Liver (tissue), 9 donors: ENCODE measurements around the gene LAMB2. TPM values are rescaled to one million over a fixed set of nuclear protein-coding genes. Genes with fewer than 3 reads are reported as not detected.

Experiments
- DNase-seq: peaks from one replicate; pipeline ENCODE4 v3.0.0-alpha.2; 2017; ENCODE audit warnings: low spot score
- H3K27ac ChIP-seq, 2 donors: one replicate each; pipeline ENCODE4 v1.7.0; 2013; ENCODE audit warnings: inconsistent platforms in 2 of 2, low read length in 2 of 2, control low read depth in 1 of 2, low read depth in 1 of 2, mild to moderate bottlenecking in 1 of 2
- H3K27me3 ChIP-seq, 4 donors: one replicate each; pipeline versions ENCODE4 v1.6.1 to v1.7.0; 2013; ENCODE audit warnings: low read length in 3 of 4, inconsistent platforms in 1 of 4, mild to moderate bottlenecking in 1 of 4, moderate library complexity in 1 of 4; ENCODE audit not compliant: control insufficient read depth in 4 of 4, insufficient read depth in 4 of 4
- H3K36me3 ChIP-seq, 4 donors: one replicate each; pipeline versions ENCODE4 v1.6.1 to v1.7.0; 2013; ENCODE audit warnings: low read length in 3 of 4, mild to moderate bottlenecking in 3 of 4, low read depth in 1 of 4, moderate library complexity in 1 of 4; ENCODE audit not compliant: control insufficient read depth in 4 of 4, insufficient read depth in 3 of 4
- H3K4me1 ChIP-seq, 4 donors: one replicate each; pipeline versions ENCODE4 v1.6.1 to v1.7.0; 2013; ENCODE audit warnings: low read length in 3 of 4, mild to moderate bottlenecking in 3 of 4, moderate library complexity in 1 of 4; ENCODE audit not compliant: control insufficient read depth in 4 of 4, insufficient read depth in 4 of 4
- H3K4me3 ChIP-seq, 3 donors: one replicate each; pipeline versions ENCODE4 v1.6.1 to v1.7.0; 2013; ENCODE audit warnings: low read length in 3 of 3, control low read depth in 1 of 3, low read depth in 1 of 3, mild to moderate bottlenecking in 1 of 3
- H3K9ac ChIP-seq, 2 donors: one replicate each; pipeline ENCODE4 v1.7.0; 2013; ENCODE audit warnings: low read length in 2 of 2, mild to moderate bottlenecking in 2 of 2, moderate library complexity in 2 of 2, control low read depth in 1 of 2, low read depth in 1 of 2
- H3K9me3 ChIP-seq, 4 donors: one replicate each; pipeline versions ENCODE4 v1.6.1 to v1.7.0; 2013; ENCODE audit warnings: low read length in 3 of 4; ENCODE audit not compliant: control insufficient read depth in 4 of 4
- CTCF ChIP-seq: fragments of 150-350 bp; IDR thresholded peaks from 2 replicates; pipeline ENCODE4 v1.5.1; 2017; ENCODE audit warnings: improper control_type of control experiment, low read depth, low read length; ENCODE audit not compliant: missing input control
- EGR1 ChIP-seq, 2 donors: IDR thresholded peaks; 2 replicates each; pipeline ENCODE4 v1.6.1; 2016 to 2018; ENCODE audit warnings: antibody characterized with exemption in 2 of 2, low read depth in 2 of 2
- FOXA1 ChIP-seq: IDR thresholded peaks from 2 replicates; pipeline ENCODE4 v1.6.1; 2016; ENCODE audit warnings: antibody characterized with exemption
- FOXA2 ChIP-seq: IDR thresholded peaks from 2 replicates; pipeline ENCODE4 v1.6.1; 2016; ENCODE audit warnings: antibody characterized with exemption
- GABPA ChIP-seq, 2 donors: IDR thresholded peaks in 1 of 2; conservative IDR thresholded peaks in 1 of 2; 2 replicates each; pipeline ENCODE4 v1.6.1; 2016; ENCODE audit warnings: antibody characterized with exemption in 2 of 2, mild to moderate bottlenecking in 1 of 2, moderate library complexity in 1 of 2
- HNF4A ChIP-seq, 2 donors: conservative IDR thresholded peaks; 2 replicates each; pipeline ENCODE4 v1.6.1; 2016; ENCODE audit warnings: antibody characterized with exemption in 2 of 2, mild to moderate bottlenecking in 2 of 2
- JUND ChIP-seq, 2 donors: IDR thresholded peaks; 2 replicates each; pipeline ENCODE4 v1.6.1; 2016; ENCODE audit warnings: antibody characterized with exemption in 2 of 2
- RAD21 ChIP-seq, 2 donors: IDR thresholded peaks; 2 replicates each; pipeline ENCODE4 v1.6.1; 2016; ENCODE audit warnings: antibody characterized with exemption in 2 of 2, mild to moderate bottlenecking in 2 of 2
- RXRA ChIP-seq, 2 donors: IDR thresholded peaks; 2 replicates each; pipeline ENCODE4 v1.6.1; 2017 to 2018; ENCODE audit warnings: antibody characterized with exemption in 2 of 2, mild to moderate bottlenecking in 1 of 2
- SP1 ChIP-seq: IDR thresholded peaks from 2 replicates; pipeline ENCODE4 v1.6.1; 2018; ENCODE audit warnings: antibody characterized with exemption, mild to moderate bottlenecking
- TAF1 ChIP-seq: conservative IDR thresholded peaks from 2 replicates; pipeline ENCODE4 v1.6.1; 2016; ENCODE audit warnings: antibody characterized with exemption, mild to moderate bottlenecking
- YY1 ChIP-seq: IDR thresholded peaks from 2 replicates; pipeline ENCODE4 v1.6.1; 2016; ENCODE audit warnings: antibody characterized with exemption, mild to moderate bottlenecking
- ZBTB33 ChIP-seq: IDR thresholded peaks from 2 replicates; pipeline ENCODE4 v1.6.1; 2016; ENCODE audit warnings: antibody characterized with exemption
- WGBS: extraction: QIAGEN DNeasy Blood & Tissue Kit; methylation state at CpG from one replicate; pipeline ENCODE4 v1.1.7; 2013; 5-methylcytosine and 5-hydroxymethylcytosine counted together
- polyA plus RNA-seq, 2 donors: library from polyadenylated mRNA; stranded (reverse) in 1 of 2; unstranded in 1 of 2; fragments of 200-250 nt in 1 of 2; fragments of >200 nt in 1 of 2; fragmentation: Nextera tagmentation in 1 of 2; extraction: Ambion mirVana in 1 of 2; gene quantifications; one replicate each; pipeline versions ENCODE4 v1.2.1 to v1.2.3, GENCODE V29; 2013 to 2015
- total RNA-seq, 2 donors: library from RNA; depleted of rRNA; stranded (reverse); fragments of >200 nt; gene quantifications; one replicate each; pipeline ENCODE4 v1.2.3, GENCODE V29; 2014
- TF ChIP-seq, protein P1 (sequence below): IDR thresholded peaks from 2 replicates; pipeline ENCODE4 v1.6.1; 2016; ENCODE audit warnings: antibody characterized with exemption
- TF ChIP-seq, protein P2 (sequence below): IDR thresholded peaks from 2 replicates; pipeline ENCODE4 v1.6.1; 2016; ENCODE audit warnings: antibody characterized with exemption
- donor health status: healthy.
- donor health status: healthy.
- donor health status: healthy.
- donor health status: healthy.
- donor health status: healthy.

The LAMB2 gene
- total and polyA plus RNA-seq, 4 donors = 87.6 to 172 (median 134) TPM

- Histone ChIP-seq H3K4me1 (peaks cover 18 to 32% (median 30%) of the 10 kb centered on the region in 4 donors), H3K9me3 (no peaks in the 10 kb centered on the region), H3K27me3 (no peaks in the 10 kb centered on the region), H3K36me3 (peaks cover 0 to 14% (median 12%) of the 10 kb centered on the region in 4 donors), H3K4me3 (peak overlapping the region; percentile 87 to 96 (median 91)), H3K27ac (no peak overlapping the region), H3K9ac (peak overlapping the region; percentile 71 to 80)
- 46% methylated on average over 6 of the region's 6 CpGs for WGBS
- no peak for DNase-seq
- TF ChIP-seq YY1 (no peak), HNF4A (conservative IDR thresholded peaks at IDR 0.05) (no peak), RAD21 (IDR thresholded peaks at IDR 0.05) (no peak), EGR1 (IDR thresholded peaks at IDR 0.05; ENCODE audit: low read depth in 2 of 2) (no peak), SP1 (no peak), GABPA (IDR thresholded peaks at IDR 0.05 in 1 of 2, conservative IDR thresholded peaks at IDR 0.05 in 1 of 2) (no peak)
- TF ChIP-seq, protein P1, sequence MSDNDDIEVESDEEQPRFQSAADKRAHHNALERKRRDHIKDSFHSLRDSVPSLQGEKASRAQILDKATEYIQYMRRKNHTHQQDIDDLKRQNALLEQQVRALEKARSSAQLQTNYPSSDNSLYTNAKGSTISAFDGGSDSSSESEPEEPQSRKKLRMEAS = no peak
These were observed 32.3 kb upstream of the LAMB2 start for GRCh38 chr3:49164983-49165720.

DNA sequence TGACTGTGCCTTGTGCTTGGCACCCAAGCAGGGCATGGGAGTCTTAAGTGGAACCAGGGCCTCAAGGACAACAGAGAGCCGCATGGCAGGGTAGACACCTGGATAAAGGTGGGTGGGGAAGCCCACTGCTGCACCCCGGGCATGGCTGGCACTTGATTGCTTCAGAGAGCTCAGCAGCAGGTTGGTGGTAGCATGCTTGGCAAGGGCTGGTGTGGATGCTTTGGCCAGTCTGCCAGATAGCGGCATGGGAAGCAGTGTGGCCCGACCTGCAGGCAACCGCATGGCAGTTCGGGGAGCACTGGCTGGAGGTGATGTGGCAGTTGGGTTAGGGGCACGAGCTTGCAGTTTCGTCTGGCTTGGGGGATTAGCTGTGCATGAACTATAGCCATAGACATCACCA is 30.8 kb upstream of the LAMB2 start:
- H3K36me3 ChIP-seq = peaks cover 0 to 14% (median 12%) of the 10 kb centered on the region in 4 donors
- H3K4me1 ChIP-seq = peaks cover 18 to 32% (median 30%) of the 10 kb centered on the region in 4 donors
- H3K4me3 ChIP-seq = no peak overlapping the region
- H3K9me3 ChIP-seq = no peaks in the 10 kb centered on the region
- no peak overlapping the region for H3K27ac ChIP-seq
- WGBS = 98% methylated on average over 8 of the region's 8 CpGs
- no peak for DNase-seq
- TF ChIP-seq CTCF = no peak
- no peak for TF ChIP-seq JUND (IDR thresholded peaks at IDR 0.05)
- no peak for TF ChIP-seq ZBTB33
- no peak for TF ChIP-seq TAF1
- TF ChIP-seq YY1 = no peak
- TF ChIP-seq SP1 = no peak
- no peak for TF ChIP-seq FOXA2
- TF ChIP-seq, protein P2, sequence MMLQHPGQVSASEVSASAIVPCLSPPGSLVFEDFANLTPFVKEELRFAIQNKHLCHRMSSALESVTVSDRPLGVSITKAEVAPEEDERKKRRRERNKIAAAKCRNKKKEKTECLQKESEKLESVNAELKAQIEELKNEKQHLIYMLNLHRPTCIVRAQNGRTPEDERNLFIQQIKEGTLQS = no peak
- no peak for TF ChIP-seq HNF4A (conservative IDR thresholded peaks at IDR 0.05)
- no peak for TF ChIP-seq RAD21 (IDR thresholded peaks at IDR 0.05)
- no peak for TF ChIP-seq FOXA1
- no peak for TF ChIP-seq EGR1 (IDR thresholded peaks at IDR 0.05; ENCODE audit: low read depth in 2 of 2)
- no peak for TF ChIP-seq RXRA (IDR thresholded peaks at IDR 0.05)
- no peak overlapping the region for H3K9ac ChIP-seq
- H3K27me3 ChIP-seq = no peaks in the 10 kb centered on the region
